ENCODE data around the gene ELOB.

The ELOB gene

GRCh38 chr16:2756288-2757015, 20.6 kb downstream of the ELOB start:
- no peak for TF ChIP-seq CTCF (IDR thresholded peaks at IDR 0.05; ENCODE audit: low read depth, low read length)
- peaks cover 84% of the 10 kb centered on the region for H3K36me3 ChIP-seq
- H3K27me3 ChIP-seq (ENCODE audit: insufficient read depth, low read depth, severe bottlenecking) = no peaks in the 10 kb centered on the region
- H3K27ac ChIP-seq = no peak overlapping the region
- H3K9me3 ChIP-seq (ENCODE audit: severe bottlenecking) = no peaks in the 10 kb centered on the region
- no peak for DNase-seq
- no peak overlapping the region for H3K4me3 ChIP-seq (ENCODE audit: low read depth, low read length)

GRCh38 chr16:2755158-2755557, 21.9 kb downstream of the ELOB start:
- Histone ChIP-seq H3K27me3 (ENCODE audit: insufficient read depth, low read depth, severe bottlenecking) (no peaks in the 10 kb centered on the region), H3K36me3 (peaks cover 71% of the 10 kb centered on the region), H3K27ac (no peak overlapping the region), H3K4me3 (ENCODE audit: low read depth, low read length) (no peak overlapping the region), H3K9me3 (ENCODE audit: severe bottlenecking) (no peaks in the 10 kb centered on the region)
- TF ChIP-seq CTCF (IDR thresholded peaks at IDR 0.05; ENCODE audit: low read depth, low read length) = no peak
- no peak for DNase-seq

GRCh38 chr16:2753733-2754020, 23.4 kb downstream of the ELOB start:
- no peak for TF ChIP-seq CTCF (IDR thresholded peaks at IDR 0.05; ENCODE audit: low read depth, low read length)
- DNase-seq = no peak
- Histone ChIP-seq H3K36me3 (peaks cover 63% of the 10 kb centered on the region), H3K9me3 (ENCODE audit: severe bottlenecking) (no peaks in the 10 kb centered on the region), H3K27ac (peak overlapping the region; percentile 100), H3K27me3 (ENCODE audit: insufficient read depth, low read depth, severe bottlenecking) (no peaks in the 10 kb centered on the region), H3K4me3 (ENCODE audit: low read depth, low read length) (peak overlapping the region; percentile 97)

GRCh38 chr16:2752850-2753732, 24.0 kb downstream of the ELOB start:
- TF ChIP-seq CTCF (IDR thresholded peaks at IDR 0.05; ENCODE audit: low read depth, low read length) = no peak
- no peaks in the 10 kb centered on the region for H3K27me3 ChIP-seq (ENCODE audit: insufficient read depth, low read depth, severe bottlenecking)
- peak overlapping the region; percentile 97 for H3K4me3 ChIP-seq (ENCODE audit: low read depth, low read length)
- peaks cover 57% of the 10 kb centered on the region for H3K36me3 ChIP-seq
- peak; percentile 86 for DNase-seq
- H3K9me3 ChIP-seq (ENCODE audit: severe bottlenecking) = no peaks in the 10 kb centered on the region
- H3K27ac ChIP-seq = peak overlapping the region; percentile 100

GRCh38 chr16:2752035-2752849, 24.8 kb downstream of the ELOB start, which contains the start of gene SRRM2:
Gene SRRM2 (plus strand): TSS chr16:2752638. CDS start chr16:2756365, 3,727 bp downstream.
- no peaks in the 10 kb centered on the region for H3K9me3 ChIP-seq (ENCODE audit: severe bottlenecking)
- TF ChIP-seq CTCF (IDR thresholded peaks at IDR 0.05; ENCODE audit: low read depth, low read length) = no peak
- peak within 1 kb of the TSS; percentile 100 for H3K27ac ChIP-seq
- H3K4me3 ChIP-seq (ENCODE audit: low read depth, low read length) = peak within 1 kb of the TSS; percentile 97
- DNase-seq = peak; percentile 96
- H3K27me3 ChIP-seq (ENCODE audit: insufficient read depth, low read depth, severe bottlenecking) = no peaks in the 10 kb centered on the region
- H3K36me3 ChIP-seq = peaks cover 49% of the 10 kb centered on the region
